ENCODE data around the gene MATN4.

- TF ChIP-seq POLR2A (IDR thresholded peaks at IDR 0.05) = no peak
- TF ChIP-seq CTCF (IDR thresholded peaks at IDR 0.05) = no peak
These were observed 38.8 kb upstream of the MATN4 start for GRCh38 chr20:45346851-45347250.
